Measurements from ENCODE around the gene SPSB4. TPM values are rescaled to one million over a fixed set of nuclear protein-coding genes. Genes with fewer than 3 reads are reported as not detected.

SPSB4 gene
- total RNA-seq, 2 donors from 2014 or later = 7.5 to 8.2 TPM

GRCh38 chr3:141105828-141106628, 54.9 kb downstream of the SPSB4 start:
- peak; percentile 84 for TF ChIP-seq CTCF (conservative IDR thresholded peaks at IDR 0.05)
- no peak overlapping the region for H3K9ac ChIP-seq (ENCODE audit: extremely low read depth, low read length, poor library complexity, severe bottlenecking)
- DNase-seq = peak; percentile 89
- no peaks in the 10 kb centered on the region for H3K9me3 Mint-ChIP-seq
- H3K4me1 Mint-ChIP-seq = peaks cover 24% of the 10 kb centered on the region
- peaks cover 7% of the 10 kb centered on the region for H3K4me1 ChIP-seq (ENCODE audit: control insufficient read depth, insufficient read depth, low read length)
- H3K36me3 Mint-ChIP-seq (ENCODE audit: low read depth) = peaks cover 2% of the 10 kb centered on the region
- no peaks in the 10 kb centered on the region for H3K36me3 ChIP-seq (ENCODE audit: control insufficient read depth, insufficient read depth, low read length)
- no peak overlapping the region for H3K27ac ChIP-seq (ENCODE audit: low read depth, low read length)
- no peaks in the 10 kb centered on the region for H3K27me3 Mint-ChIP-seq (ENCODE audit: insufficient read depth)
- no peak overlapping the region for H3K4me3 ChIP-seq (ENCODE audit: low read length)
- H3K9me3 ChIP-seq (ENCODE audit: control insufficient read depth, low read length) = peaks cover 18% of the 10 kb centered on the region
- 50 to 59% methylated on average over 5 to 7 of the region's 7 CpGs for WGBS, 2 experiments (ENCODE audit: insufficient coverage in 1 of 2, insufficient read length in 1 of 2)
- no peak overlapping the region for H3K4me3 Mint-ChIP-seq
- peak overlapping the region; percentile 71 for H3K27ac Mint-ChIP-seq
- no peaks in the 10 kb centered on the region for H3K27me3 ChIP-seq (ENCODE audit: control insufficient read depth, insufficient read depth, low read length, poor library complexity, severe bottlenecking)

- Mint-ChIP-seq H3K4me3 (no peak overlapping the region), H3K4me1 (peaks cover 24% of the 10 kb centered on the region), H3K27me3 (ENCODE audit: insufficient read depth) (no peaks in the 10 kb centered on the region), H3K36me3 (ENCODE audit: low read depth) (peaks cover 2% of the 10 kb centered on the region), H3K9me3 (no peaks in the 10 kb centered on the region), H3K27ac (no peak overlapping the region)
- 85 to 100% methylated on average over 1 to 2 of the region's 2 CpGs for WGBS, 2 experiments (ENCODE audit: insufficient coverage in 1 of 2, insufficient read length in 1 of 2)
- Histone ChIP-seq H3K4me3 (ENCODE audit: low read length) (no peak overlapping the region), H3K4me1 (ENCODE audit: control insufficient read depth, insufficient read depth, low read length) (peaks cover 7% of the 10 kb centered on the region), H3K36me3 (ENCODE audit: control insufficient read depth, insufficient read depth, low read length) (no peaks in the 10 kb centered on the region), H3K9me3 (ENCODE audit: control insufficient read depth, low read length) (peaks cover 18% of the 10 kb centered on the region), H3K9ac (ENCODE audit: extremely low read depth, low read length, poor library complexity, severe bottlenecking) (no peak overlapping the region), H3K27ac (ENCODE audit: low read depth, low read length) (no peak overlapping the region), H3K27me3 (ENCODE audit: control insufficient read depth, insufficient read depth, low read length, poor library complexity, severe bottlenecking) (no peaks in the 10 kb centered on the region)
- TF ChIP-seq CTCF (conservative IDR thresholded peaks at IDR 0.05) = no peak
- peak; percentile 24 for DNase-seq
These were observed 55.7 kb downstream of the SPSB4 start for GRCh38 chr3:141106842-141107241.

GRCh38 chr3:141108039-141108438, 56.9 kb downstream of the SPSB4 start:
- Histone ChIP-seq H3K27me3 (ENCODE audit: control insufficient read depth, insufficient read depth, low read length, poor library complexity, severe bottlenecking) (no peaks in the 10 kb centered on the region), H3K4me1 (ENCODE audit: control insufficient read depth, insufficient read depth, low read length) (peaks cover 2% of the 10 kb centered on the region), H3K27ac (ENCODE audit: low read depth, low read length) (no peak overlapping the region), H3K9me3 (ENCODE audit: control insufficient read depth, low read length) (peaks cover 13% of the 10 kb centered on the region), H3K9ac (ENCODE audit: extremely low read depth, low read length, poor library complexity, severe bottlenecking) (no peak overlapping the region), H3K36me3 (ENCODE audit: control insufficient read depth, insufficient read depth, low read length) (no peaks in the 10 kb centered on the region), H3K4me3 (ENCODE audit: low read length) (no peak overlapping the region)
- no peak overlapping the region for H3K27ac Mint-ChIP-seq
- 90 to 100% methylated on average over 3 to 6 of the region's 6 CpGs for WGBS, 2 experiments (ENCODE audit: insufficient coverage in 1 of 2, insufficient read length in 1 of 2)
- DNase-seq = peak; percentile 31
- H3K36me3 Mint-ChIP-seq (ENCODE audit: low read depth) = peaks cover 2% of the 10 kb centered on the region
- H3K27me3 Mint-ChIP-seq (ENCODE audit: insufficient read depth) = no peaks in the 10 kb centered on the region
- H3K9me3 Mint-ChIP-seq = no peaks in the 10 kb centered on the region
- no peak for TF ChIP-seq CTCF (conservative IDR thresholded peaks at IDR 0.05)
- no peak overlapping the region for H3K4me3 Mint-ChIP-seq
- peaks cover 15% of the 10 kb centered on the region for H3K4me1 Mint-ChIP-seq
